ENCODE results near the gene KIF20B.

KIF20B gene, protein sequence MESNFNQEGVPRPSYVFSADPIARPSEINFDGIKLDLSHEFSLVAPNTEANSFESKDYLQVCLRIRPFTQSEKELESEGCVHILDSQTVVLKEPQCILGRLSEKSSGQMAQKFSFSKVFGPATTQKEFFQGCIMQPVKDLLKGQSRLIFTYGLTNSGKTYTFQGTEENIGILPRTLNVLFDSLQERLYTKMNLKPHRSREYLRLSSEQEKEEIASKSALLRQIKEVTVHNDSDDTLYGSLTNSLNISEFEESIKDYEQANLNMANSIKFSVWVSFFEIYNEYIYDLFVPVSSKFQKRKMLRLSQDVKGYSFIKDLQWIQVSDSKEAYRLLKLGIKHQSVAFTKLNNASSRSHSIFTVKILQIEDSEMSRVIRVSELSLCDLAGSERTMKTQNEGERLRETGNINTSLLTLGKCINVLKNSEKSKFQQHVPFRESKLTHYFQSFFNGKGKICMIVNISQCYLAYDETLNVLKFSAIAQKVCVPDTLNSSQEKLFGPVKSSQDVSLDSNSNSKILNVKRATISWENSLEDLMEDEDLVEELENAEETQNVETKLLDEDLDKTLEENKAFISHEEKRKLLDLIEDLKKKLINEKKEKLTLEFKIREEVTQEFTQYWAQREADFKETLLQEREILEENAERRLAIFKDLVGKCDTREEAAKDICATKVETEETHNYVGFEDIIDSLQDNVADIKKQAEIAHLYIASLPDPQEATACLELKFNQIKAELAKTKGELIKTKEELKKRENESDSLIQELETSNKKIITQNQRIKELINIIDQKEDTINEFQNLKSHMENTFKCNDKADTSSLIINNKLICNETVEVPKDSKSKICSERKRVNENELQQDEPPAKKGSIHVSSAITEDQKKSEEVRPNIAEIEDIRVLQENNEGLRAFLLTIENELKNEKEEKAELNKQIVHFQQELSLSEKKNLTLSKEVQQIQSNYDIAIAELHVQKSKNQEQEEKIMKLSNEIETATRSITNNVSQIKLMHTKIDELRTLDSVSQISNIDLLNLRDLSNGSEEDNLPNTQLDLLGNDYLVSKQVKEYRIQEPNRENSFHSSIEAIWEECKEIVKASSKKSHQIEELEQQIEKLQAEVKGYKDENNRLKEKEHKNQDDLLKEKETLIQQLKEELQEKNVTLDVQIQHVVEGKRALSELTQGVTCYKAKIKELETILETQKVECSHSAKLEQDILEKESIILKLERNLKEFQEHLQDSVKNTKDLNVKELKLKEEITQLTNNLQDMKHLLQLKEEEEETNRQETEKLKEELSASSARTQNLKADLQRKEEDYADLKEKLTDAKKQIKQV (N-terminal part only)

GRCh38 chr10:89701242-89702120, at the start of gene KIF20B:
TSS of gene KIF20B (plus strand) at chr10:89701590. CDS start at chr10:89705295, 3,705 bp downstream.
- in situ Hi-C loops (cut with HindIII; ENCODE audit: low sequenced_read_pairs): no loop called here

DNA sequence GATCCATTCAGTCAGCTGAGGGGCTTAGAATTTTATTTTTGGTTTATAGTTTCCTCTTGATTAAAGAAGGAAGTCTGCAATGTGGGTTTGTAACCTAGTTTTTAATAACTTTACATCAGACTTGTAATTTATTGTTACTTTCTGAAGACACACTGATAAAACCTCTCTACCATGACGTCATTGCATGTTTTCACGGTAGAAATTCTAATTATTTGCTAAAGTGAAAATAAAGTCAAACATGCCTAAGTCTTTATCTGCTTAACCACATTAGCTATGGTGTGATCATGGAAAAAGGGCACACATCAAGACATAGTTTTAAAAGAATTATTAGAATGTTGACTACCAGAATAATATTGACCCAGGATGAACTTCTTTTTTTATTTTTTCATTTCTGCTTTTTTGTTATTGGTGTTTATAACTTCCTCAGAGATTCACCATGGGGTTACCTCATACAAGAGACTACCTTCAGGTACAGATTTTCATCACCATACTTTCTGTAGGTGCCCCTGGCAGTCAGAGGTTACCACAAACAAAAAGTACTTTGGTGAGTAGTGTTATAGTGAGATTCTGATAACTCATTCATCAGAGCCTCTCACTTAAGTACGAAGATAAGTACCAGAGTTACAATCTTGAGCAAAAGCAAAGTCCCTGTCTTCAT, 49.3 kb upstream of the KIF20B start:
- in situ Hi-C loops (cut with HindIII; ENCODE audit: low sequenced_read_pairs): no loop called here

DNA sequence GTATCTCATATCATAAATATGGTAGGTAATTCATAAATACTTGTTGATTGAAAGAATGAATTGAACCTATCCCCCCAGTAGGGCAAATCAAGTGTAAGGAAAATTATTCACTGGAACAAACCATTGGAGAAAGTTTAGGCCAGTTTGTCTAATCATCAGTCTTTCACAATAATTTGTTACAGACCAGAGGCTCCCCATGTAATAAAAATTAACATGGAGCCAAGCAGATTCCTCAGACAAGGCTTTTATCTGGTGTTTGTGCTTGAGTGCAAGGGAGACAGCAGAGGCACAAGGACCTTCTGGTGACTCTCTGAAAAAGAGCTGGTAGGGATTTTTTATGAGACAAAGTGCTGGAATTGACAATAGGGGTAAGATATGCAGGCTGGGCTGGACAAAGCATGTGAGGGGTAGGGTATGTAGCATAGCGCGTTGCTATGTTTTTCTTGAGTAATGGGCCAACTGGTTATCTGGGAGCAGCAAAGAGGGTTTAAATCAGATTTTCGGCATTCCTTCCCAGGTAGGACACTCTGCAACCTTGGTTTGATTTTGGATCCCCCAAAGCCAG, 48.5 kb upstream of the KIF20B start:
- in situ Hi-C loops (cut with HindIII; ENCODE audit: low sequenced_read_pairs): no loop called here

GRCh38 chr10:89653410-89653869, 48.0 kb upstream of the KIF20B start:
- in situ Hi-C loops (cut with HindIII; ENCODE audit: low sequenced_read_pairs): no loop called here

- in situ Hi-C loops (cut with HindIII; ENCODE audit: low sequenced_read_pairs): no loop called here
These were observed 45.7 kb upstream of the KIF20B start for GRCh38 chr10:89655722-89656121.

DNA sequence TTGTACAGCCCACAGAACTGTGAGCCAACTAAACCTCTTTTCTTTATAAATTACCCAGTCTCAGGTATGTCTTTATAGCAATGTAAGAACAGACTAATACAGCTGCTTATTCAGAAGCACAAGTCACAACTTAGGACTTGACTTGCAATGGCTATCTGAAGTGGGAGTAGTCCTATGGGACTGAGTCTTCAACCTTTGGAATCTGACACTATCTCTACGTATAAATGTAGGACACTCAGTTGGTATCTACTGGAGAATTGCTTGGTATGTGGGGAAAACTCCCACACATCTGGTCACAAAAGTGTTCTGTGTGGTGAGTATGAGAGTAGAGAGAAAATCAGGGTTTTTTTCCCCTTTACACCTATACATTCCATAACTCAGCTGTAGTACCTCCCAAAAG, 44.1 kb upstream of the KIF20B start:
- in situ Hi-C loops (cut with HindIII; ENCODE audit: low sequenced_read_pairs): no loop called here

DNA sequence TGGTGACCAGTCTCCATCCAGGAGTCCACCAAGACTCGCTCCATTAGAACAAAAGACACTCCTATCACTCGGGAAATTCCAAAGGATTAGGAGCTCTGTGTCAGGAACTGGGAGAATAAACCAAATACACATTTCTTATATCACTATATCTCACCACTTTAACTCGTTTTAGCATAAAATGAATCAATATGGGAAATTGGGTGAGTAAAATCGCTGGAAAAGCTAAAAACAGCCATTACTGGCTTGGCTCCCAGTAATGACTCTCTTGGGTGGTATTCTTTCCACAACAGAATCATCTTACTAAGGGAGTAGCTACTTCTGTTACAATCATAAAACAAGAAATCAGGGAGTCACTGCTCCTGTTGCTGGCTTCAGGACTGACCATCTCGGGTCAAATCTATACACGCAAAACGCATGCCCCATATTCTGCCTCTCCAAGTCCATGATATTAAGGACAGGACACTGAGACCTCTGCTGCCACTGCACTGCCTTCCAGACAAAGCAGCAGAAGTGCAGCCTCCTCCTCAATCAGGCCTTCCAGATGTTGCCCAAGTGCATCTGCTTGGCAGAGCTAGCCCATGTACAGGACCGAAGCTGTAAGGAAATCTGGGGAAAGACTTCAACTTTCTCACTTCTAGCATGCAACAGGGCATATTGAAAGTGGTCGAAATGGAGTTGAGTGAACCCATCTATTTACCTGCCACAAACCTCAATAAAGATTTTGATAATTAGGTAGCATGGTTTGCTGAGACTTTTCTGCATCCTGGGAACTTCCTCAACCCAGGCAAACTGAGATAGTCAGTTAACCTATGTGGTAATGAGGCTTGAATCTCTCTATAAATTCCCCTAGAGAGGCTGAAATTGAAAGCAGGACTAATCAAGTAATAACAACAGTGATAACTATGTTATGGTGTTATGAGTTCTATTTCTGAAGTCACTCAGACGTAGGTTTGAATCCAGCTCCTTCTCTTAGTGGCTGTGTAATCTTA, 42.0 kb upstream of the KIF20B start:
- in situ Hi-C loops (cut with HindIII; ENCODE audit: low sequenced_read_pairs): no loop called here

GRCh38 chr10:89662596-89662995, 38.8 kb upstream of the KIF20B start:
- in situ Hi-C loops (cut with HindIII; ENCODE audit: low sequenced_read_pairs): no loop called here

- in situ Hi-C loops (cut with HindIII; ENCODE audit: low sequenced_read_pairs): no loop called here
These were observed 38.2 kb upstream of the KIF20B start for GRCh38 chr10:89663144-89663543.

DNA sequence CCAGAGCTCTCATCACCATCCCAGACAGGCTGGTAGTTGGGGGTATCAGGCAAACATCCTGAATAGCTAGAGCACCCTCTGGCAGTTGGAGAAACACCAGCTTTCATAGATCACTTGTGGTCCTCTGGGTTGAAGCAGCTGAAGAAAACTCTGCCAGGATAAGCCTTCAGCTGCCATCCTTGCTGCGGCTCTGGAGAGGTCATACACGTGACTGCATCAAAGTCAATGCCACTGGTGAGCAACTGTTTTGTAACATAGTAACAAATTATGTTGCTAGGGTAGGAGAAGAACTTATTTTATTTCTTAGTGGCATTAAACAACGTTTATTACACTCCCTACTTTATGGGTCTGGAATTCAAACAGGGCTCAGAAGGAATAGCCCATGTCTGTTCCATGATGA, 37.2 kb upstream of the KIF20B start:
- in situ Hi-C loops (cut with HindIII; ENCODE audit: low sequenced_read_pairs): no loop called here

DNA sequence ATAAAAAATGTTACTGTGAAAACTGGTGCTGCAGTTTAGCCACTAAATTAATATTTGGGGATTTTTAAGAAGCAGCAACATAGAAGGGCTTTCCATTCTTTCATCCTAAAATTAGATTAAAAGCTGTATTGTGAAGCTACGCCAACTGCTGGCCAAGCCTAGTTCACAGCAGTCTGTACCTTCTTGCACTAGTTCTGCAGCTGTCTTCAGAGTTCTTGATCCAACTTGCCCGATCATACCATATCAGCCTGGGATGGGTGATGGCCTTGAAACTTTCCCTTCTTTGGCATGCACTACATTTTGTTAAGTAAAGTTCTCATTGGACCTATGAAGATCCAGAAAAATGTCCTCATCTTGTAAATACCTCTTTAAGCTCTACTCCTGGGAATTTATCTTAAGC, 36.1 kb upstream of the KIF20B start:
- in situ Hi-C loops (cut with HindIII; ENCODE audit: low sequenced_read_pairs): no loop called here

DNA sequence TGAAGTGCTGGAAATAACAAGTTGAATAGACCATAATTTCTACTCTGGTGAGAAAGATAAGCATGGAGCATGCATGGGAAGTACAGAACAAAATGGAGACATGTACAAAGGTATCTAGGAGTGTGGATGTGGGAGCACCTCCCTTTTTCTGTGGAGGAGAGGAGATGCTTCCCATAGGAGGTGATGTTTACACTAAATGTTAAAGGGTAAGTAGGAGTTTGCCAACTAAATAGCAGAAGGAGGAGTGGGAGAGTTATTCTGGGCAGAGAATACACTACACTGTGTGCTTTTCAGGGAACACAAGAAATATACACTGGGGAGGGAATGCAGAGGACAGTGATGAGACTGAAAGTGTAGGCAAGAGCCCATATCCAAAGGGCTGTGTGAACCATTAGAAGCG, 35.3 kb upstream of the KIF20B start:
- in situ Hi-C loops (cut with HindIII; ENCODE audit: low sequenced_read_pairs): no loop called here

- in situ Hi-C loops (cut with HindIII; ENCODE audit: low sequenced_read_pairs): no loop called here
These were observed 32.9 kb upstream of the KIF20B start for GRCh38 chr10:89668386-89669071.

GRCh38 chr10:89669985-89670384, 31.4 kb upstream of the KIF20B start:
- in situ Hi-C loops (cut with HindIII; ENCODE audit: low sequenced_read_pairs): no loop called here

- in situ Hi-C loops (cut with HindIII; ENCODE audit: low sequenced_read_pairs): no loop called here
These were observed 30.5 kb upstream of the KIF20B start for GRCh38 chr10:89670926-89671325.

DNA sequence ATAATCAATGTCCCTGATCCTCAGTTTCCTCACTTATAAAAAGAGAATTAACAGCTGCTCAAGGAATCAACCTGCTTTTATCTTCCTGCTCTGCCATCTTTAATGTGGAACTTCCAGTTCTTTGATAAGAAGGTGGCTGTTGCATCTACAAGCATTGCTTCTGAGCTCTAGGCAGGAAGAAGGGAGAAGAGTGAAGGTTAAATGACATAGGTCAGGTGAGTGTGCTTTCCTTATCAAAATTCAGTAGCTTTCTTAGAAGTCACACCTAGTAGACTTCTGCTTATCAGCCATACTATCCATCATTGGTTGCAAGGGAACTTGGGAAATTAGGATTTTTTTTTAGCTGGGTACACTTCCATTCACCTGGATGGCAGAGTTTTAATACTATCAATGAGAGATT, 24.0 kb upstream of the KIF20B start:
- in situ Hi-C loops (cut with HindIII; ENCODE audit: low sequenced_read_pairs): no loop called here

DNA sequence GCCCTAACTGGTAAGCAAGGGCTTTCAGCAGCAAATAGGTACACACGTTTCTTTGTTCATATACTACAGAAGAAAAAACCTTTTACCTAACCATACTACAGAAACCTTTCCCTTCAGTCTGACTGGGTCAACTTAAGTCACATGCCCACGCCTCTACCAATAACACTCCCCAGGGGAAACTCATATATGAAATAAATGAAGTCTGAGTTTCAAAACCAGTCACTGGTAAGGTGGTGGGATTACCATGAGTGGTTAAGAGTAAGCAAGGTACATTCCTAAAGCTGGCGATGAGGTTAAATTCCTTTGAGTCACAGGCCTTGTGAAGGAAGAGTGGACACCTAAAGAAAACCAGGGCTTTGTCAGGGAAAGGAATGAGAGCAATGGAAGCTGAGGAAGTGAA, 21.4 kb upstream of the KIF20B start:
- in situ Hi-C loops (cut with HindIII; ENCODE audit: low sequenced_read_pairs): no loop called here

Data from endothelial cell of hepatic sinusoid (primary cell).